NCI-H345 treated with DMSO at 0.1 percent for 48 hours (cell line): Measurements from ENCODE around the gene DKK3.

Experiments used
- DNase-seq: peaks from one replicate; lab custom pipeline; 2025; ENCODE audit not compliant: unreplicated experiment; lab: John Stamatoyannopoulos, UW

The DKK3 gene

DNA sequence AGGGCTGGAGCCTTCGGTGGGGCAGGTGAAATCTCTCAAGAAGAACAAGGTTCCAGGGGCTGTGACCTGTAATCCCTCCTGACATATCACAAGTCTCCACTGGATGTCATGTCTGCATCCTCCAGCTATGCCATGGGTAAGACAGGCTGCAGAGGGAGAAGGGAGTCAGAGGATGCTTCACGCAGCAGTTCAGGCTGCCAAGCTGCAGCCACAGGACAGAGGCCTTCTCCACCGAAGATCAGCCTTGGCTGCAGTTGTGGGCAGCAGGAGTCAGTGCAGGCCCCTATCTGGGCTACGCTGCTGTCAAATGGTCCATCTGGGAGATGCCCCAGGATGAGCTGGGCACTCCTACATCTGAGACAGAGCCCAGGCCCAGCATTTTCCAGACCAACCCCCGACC, 25.0 kb downstream of the DKK3 start:
- DNase-seq: no peak

DNA sequence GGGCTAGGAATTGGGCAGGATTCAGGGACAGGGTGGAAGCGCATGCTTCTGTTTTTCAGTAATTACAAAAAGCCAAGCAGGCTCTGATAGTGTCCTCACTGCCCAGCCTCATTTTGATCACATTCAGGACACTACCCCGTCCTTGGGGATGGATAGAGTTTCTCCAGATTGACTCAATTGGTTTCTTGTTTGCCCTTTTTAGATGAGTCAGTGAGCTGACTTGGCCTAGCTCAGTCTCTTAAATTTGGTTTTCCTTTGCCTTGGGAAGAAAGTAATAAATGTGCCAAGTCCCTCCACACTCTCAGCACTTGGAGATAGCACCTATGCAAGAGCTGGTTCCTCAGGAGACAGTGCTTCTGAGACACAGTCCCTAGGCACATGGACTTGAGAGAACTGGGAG, 25.5 kb downstream of the DKK3 start:
- DNase-seq: no peak

DNA sequence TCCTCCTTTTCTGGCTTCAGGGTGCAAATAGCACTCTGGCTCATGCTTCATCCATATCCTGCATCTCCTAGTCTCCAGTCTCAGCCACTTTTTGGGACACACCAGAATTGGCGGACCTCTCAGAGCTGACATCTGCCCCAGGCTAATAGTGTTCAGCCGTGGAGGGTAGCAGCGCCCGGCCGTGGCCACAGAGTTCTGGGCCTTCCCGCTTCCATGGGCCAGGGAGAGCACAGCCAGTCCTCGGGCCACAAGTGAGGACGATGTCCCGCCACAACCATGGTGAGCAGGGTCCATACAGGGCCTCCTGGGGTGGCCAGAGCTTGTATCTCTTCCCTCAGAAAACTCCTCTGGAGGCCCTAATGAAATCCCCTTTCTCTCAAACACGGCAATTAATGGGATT, 26.0 kb downstream of the DKK3 start:
- DNase-seq: no peak

DNA sequence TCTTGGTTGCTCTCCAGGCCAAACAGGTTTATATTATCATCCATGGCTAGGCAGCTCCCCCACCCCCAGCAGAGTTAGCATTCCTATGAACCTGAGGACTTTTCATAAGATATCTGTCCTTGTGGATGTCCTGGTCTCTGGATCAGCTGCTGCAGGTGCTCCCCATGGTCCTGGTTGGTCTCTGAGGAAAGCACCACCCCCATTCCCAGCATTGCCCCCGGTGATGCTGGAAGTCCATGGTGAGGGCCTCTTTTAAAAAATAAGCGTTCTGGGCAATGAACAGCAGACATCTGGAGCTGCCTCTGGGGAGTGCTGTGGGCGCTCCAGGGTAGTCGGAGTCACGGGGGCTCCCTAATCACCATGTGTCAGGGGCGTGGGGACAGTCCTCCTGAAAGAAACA, 26.6 kb downstream of the DKK3 start:
- no peak for DNase-seq

DNA sequence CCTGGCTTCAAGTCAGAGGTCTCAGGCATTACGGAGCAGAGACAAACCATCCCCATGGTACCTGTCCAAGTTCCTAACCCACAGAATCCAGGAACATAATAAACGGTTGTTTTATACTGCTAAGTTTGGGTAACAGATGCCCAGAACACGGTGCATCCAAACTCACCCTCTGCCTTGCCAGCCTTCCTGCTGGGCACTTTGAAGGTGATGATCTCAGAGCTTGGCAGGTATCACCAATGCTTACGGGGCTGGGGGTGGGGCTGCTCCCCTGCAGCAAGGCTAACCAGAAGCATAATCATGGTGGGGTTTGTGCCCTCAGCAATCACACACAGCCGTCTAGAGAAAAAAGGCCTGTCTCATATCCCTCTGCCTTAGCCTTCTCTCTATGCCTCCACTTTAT, 27.1 kb downstream of the DKK3 start:
- DNase-seq: no peak

DNA sequence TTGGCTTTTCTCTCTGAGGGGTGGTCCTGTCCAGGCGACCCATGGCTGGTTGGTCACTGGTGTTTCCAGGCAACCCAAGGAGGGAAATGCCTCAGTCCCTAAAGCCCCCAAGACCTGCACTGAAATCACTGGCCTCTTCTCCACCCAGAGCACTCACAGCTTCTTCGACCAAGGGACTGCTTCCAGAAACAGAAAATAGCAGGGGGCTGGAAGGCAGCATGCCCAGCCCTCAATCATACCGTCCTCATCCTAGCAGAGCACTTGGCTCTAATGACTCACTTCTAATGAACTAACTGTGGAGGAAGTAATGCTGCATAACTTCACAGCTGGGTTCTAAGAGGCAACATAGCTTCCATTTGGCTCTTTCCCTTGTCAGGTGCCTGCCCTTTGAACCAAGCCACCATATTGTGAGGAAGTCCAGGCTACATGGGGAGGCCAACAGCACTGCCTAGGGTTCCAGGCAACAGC, 27.6 kb downstream of the DKK3 start:
- DNase-seq: no peak

DNA sequence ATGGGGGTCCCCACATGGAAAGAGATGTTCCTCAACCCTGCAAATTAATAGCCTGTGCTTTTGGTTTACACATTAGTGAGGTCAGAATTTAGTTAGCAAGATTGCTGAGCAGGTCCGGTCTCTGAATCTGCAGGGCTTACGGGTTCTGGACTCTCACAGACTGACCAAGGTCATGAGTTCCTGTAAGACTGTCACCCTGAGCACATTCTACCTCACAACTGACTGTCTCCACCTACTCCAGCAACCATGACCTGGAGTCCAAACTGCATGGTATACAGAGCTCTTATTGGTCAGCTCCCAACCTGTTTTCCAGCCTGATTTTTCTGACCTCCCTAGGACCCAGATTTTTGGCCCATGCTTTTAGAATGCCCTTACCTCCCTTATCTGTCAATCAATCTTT, 28.2 kb downstream of the DKK3 start:
- DNase-seq: no peak

DNA sequence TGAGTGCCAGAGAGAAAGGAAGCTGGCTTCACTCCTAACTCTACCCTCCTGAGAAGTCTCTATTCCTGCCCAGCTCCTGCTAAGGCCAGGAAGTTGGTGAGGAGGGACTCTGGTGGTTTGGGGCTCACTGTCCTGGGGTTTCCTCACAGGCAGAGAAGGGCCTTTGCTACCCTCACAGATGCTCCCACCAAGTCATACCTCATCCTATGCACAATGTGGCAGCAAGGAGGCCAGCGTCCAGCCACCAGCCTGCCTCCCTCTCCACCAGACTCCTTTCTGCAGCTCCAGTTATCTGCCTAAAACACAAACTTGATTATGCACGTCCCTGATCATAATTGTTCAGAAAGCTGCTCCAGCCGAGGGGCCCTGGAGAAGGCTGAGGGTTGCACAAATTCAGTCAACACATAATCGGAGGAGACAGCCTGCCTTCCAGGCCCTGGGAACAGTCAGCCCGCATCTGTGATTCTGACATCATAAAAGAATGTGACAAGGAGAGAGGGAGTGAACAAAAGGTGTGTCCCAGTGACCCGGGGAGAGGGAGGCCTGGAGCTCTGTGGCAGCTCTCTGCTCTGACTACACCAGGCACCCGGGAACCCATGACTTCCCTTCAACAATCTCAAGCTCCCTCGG, 28.8 kb downstream of the DKK3 start:
- DNase-seq: no peak

DNA sequence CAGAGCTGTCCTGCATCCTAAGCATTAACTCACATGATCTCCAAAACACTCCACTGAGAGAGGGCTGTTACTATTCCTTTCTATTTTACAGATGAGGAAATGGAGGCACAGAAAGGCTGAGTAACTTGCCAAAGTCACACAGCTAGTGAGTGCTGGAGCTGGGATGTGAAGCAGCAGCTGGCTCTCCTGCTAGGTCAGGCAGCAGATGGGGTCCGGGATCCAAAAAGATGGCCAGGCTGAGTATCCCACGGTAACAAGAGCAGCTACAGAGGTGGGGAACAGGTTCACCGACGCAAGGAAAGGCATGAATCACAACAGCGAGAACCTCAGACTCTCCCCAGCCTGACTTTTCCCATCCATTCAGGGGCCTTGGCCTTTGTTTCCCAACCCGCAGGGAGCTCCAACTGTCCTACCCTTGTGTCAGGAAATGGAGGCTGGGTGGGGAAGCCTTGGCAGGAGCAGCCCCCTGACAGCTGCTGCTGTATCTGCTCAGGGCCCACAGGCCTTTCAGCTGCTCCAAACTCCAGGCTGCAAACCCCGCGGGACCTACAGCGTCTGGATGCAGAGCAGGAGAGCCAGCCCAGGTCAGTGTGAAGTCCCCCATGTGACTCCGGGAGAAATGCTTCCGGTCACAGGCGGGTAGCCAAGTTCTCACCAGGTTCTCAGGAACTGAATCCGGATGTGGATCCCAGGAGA, 29.5 kb downstream of the DKK3 start:
- DNase-seq: no peak

DNA sequence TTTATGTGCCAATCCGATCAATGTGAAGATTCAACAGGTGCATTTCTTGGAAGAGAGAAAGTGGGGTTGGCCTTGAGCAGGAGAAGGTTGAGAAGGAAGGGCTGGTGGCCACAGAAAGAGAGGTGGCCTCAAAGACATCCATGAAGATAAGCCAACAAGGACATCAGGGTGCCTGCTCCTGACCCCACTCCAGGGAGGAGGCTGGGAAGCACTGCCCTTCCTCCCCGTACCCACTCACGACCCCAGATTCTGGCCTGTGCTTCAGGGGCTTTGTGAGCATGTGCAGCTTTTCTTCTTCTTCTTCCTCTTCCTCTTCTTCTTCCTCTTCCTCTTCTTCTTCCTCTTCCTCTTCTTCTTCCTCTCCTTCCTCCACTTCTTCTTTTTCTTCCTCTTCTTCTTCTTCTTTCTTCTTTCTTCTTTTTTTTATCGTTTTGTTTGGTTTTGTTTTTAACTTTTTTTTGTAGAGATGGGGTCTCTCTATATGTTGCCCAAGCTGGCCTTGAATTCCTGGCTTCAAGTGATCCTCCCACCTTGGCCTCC, 30.3 kb downstream of the DKK3 start:
- no peak for DNase-seq

DNA sequence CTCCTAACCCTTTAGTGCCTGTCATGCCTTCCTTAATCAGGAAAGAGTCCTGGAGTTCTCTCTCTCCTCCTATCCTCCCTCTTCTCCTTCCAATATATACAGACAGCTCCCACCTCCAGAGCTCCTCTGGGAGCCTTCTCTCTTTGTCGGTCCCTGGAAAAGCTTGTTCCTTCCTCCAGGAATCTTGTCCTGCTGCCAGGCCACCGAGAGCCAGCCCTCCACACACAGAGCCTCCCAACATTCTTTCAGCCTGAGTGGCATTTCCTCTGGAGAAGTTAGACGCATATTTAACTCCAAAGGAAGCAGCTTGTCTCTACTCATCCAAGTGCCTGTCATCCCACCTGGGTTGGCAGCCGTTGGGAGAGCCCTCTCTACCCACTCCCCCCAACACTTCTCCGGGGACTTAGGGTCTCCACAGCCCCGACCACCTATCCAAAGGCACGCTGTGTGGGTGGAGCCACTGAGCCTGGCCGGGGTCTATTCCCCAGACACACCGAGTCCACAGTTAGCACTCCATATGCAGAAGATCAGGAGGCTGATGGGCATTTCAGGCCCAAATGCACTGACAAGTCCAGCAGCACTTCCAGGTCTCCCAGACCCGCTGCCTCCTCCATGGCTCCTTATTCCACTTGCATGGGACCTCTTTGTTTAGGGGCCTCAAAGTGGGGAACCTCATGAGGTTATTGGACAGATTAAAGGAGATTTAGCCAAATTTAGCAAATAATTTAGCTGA, 31.1 kb downstream of the DKK3 start:
- no peak for DNase-seq

DNA sequence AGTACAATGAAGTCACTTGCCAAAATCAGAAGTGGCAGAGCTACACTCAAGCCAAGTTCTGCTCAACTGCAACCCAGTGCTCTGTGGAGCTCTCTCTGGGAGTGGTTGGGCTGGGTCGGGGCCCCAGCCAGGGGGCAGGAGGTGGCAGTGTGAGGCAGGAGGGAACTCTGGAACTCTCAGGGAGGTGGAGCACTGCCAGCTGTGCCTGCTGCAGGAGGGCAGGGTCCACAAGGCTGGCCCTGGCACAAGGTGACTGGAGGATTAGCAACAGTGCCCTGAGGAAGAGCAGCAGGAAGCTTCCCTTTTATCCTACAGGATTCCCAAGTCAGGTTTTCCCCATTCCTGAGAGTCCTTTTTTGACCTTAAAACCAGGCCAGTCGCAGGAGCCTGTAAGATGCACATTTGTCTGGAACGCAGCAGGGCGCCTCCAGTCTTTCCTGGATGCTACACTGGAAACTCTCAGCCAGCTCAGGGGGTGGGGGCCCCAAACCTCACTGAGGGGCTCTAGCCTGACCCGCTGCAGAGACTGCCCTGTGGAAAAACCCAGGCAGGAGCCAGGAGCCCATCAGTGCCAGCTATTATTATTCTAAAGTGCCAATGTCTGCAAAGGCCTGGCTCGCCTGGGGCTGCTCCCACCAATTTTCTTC, 31.8 kb downstream of the DKK3 start:
- DNase-seq: no peak

DNA sequence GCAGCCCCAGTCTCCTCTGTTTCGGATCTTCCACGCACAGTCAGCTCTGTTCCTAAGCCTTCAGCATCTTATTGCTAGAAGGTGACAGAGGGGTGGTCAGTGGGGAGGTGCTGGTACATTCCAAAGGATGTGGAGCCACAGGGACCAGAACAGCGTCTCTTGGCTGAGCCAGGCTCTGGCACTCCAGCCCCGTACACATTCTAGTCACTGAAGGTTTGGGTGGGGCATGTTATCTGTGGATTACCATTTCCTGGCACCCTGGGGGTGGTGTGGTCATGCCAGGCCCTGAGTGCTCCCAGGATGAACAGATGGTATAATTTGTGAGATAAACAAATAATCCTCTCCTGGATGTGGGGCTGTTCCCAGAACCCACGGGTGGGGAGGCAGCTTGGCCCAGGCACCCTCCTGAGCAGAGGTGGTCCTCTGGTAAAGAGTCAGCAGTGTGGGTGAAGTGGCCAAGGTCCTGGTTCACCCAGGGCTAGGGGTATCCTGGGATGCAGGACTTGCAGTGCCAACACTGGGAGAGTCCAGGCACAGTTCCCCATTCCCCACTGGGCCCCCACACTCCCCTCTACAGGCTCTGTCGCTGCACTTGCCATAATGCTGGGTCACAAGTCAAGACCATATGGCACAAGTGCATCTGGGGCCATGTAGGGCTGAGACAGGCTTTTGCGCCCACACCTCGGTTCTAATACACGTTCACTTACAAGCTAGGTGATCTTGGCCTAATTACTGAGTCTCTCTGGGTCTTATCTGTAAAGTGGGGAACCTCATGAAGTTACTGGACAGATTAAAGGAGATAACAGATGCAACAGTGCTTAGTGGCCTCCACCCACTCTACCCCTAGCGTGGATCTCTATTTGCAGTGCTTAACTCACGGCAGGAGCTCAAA, 33.0 kb downstream of the DKK3 start:
- DNase-seq: no peak

DNA sequence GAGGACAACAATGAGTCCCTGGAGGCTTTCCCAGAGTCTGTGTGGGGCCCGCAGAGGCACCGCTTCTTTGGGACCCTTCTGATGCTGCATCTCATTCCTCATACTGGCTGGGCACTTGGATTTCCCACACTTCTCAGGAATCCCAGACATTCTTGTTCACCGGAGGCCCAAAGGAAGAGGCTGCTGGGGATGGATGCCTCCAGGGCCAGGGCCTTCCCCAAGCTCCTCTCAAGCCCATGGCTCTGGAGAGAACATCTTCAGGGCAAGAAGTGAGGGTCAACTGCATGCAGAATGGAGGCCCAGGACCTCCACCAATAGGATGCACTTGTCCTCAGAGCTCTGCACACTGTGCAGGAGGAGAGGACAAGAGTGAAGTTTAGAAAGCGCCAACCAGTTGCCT, 34.6 kb downstream of the DKK3 start:
- no peak for DNase-seq

DNA sequence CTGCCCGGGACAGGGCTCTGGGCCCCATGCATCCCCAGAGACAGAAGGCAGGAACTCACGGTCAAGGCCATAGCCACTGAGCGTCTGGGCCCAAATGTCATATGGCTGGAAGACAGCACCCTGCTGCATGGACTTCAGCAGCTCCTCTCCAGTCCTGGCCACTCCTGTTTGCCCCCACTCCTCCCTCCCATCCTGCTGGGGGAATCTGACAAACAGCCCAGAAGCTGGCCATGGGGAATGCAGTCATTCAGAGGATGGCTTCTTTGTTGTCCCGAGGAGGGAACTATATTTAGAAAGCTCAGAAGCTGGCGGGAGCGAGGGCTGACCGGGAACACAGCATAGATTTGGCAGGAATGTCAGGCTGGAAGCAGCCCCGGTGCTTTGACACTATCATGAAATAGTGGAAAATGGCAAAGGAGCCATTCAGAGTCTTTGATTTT, 35.0 kb downstream of the DKK3 start:
- no peak for DNase-seq

DNA sequence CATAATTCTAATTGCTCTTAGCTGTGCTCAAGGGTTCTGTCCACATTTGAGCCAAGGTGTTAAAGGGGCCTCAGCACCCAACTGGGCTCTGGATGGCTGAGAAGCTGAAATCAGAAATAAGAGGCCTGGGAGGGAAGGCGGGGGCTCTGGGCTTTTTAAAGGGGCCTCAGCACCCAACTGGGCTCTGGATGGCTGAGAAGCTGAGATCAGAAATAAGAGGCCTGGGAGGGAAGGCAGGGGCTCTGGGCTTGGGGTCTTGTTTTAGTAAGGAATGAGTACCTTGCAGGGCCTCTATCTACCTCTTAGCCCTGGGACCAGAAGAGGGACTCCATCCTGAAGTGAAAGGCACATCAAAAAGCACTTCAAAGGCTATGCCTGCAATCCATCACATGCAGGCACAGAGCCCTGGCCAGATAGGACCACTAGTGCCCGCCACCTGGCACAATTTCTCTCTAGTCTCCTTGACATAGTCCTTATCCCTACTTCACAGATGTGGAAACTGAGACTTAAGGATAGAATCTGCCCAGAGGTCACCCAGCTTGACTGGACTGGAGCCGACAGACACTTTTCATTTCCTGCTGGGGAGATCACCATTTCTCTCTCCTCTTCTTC, 35.6 kb downstream of the DKK3 start:
- no peak for DNase-seq

DNA sequence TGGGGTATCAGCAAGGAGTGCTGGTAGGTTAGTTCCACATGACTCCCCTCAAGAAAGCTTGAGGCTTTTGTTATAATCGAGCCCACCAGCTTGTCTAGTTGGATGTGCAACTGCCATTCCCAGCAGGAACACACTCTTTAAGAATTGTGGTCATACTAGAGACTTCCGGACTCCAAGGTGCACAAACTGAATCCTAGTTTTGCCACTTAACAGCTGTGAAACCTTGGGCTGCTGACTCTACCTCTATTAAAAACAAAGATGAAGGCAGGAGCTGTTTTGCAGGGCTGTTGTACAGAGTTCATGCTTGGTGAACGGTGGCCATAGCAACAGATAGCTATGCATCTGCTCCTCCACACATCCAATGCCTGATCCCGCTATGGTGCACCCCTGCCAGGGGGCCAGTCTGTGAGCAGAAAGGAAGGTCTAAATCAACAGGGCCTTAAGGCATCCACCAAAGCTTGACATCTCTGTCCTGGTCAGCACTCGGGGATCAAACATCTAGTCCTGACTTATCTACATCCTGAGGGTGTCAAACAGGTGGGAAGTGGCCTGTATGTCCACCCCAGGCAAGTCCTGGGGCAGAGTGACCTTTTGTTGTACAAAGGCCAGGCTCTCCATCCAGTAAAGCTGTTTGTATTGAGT, 36.4 kb downstream of the DKK3 start:
- no peak for DNase-seq

DNA sequence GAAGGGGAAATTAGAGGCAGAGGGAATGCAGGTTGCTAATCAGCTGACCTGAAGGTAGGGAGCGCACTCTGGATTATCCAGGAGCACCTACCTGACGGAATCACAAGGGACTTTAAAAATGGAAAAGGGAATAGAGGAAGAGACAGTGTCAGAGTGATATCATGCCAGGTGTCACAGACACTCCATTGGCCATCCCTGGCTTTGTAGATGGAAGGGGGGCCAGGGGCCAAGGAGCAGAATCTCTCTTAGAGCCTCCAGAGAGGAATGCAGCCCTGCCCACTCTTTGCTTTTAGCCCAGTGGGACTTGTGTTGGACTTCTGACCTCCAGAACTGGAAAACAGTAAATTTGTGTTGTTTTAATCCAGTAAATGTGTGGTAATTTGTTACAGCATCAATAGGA, 37.9 kb downstream of the DKK3 start:
- DNase-seq: no peak

DNA sequence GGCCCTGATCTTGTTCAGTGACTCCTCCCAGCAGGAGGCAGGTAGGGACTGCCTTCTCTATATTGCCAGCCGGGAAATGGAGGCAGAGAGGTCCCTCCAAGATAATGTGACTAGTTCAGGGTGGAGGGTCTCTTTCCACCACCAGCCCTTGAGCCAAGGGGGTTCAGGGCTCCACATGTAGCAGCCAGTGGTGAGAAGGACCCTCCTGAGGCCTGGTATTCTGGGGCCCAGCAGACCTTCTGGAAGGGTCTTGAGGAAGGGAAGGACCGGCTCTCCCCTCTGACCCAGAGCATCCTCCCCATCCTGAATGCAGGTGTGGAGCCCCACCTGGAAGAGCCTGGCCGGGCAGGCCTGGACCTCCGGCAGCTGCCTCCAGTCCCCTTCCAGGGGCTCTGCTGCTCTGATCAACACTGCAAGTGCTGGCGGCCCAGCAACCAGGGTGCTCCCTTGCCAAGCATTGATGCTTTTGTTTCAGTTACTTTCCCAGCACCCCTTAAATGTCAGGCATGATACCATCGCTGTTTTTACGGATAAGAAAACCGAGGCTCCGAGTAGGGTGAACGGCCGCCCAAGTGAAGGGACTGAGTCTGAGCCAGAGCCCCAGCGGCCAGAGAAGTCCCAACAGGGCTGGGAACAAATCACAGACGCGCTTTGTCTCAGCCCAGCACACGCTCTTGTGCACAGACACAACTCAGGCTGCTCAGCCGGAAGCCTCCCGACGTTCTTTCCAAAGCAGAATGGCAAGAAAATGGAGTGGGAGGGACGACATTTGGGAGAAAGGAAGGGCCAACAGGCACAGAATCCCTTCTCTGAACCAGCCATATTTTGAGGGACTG, 38.8 kb downstream of the DKK3 start:
- no peak for DNase-seq
